ENCODE results near the gene GFRA1.

GRCh38 chr10:116024271-116024878 is 248.6 kb downstream of the GFRA1 start:
- TF ChIP-seq, protein P1, sequence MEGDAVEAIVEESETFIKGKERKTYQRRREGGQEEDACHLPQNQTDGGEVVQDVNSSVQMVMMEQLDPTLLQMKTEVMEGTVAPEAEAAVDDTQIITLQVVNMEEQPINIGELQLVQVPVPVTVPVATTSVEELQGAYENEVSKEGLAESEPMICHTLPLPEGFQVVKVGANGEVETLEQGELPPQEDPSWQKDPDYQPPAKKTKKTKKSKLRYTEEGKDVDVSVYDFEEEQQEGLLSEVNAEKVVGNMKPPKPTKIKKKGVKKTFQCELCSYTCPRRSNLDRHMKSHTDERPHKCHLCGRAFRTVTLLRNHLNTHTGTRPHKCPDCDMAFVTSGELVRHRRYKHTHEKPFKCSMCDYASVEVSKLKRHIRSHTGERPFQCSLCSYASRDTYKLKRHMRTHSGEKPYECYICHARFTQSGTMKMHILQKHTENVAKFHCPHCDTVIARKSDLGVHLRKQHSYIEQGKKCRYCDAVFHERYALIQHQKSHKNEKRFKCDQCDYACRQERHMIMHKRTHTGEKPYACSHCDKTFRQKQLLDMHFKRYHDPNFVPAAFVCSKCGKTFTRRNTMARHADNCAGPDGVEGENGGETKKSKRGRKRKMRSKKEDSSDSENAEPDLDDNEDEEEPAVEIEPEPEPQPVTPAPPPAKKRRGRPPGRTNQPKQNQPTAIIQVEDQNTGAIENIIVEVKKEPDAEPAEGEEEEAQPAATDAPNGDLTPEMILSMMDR (IDR thresholded peaks at IDR 0.05; ENCODE audit: borderline replicate concordance, extremely low read depth, low read length, poor library complexity, severe bottlenecking), result no peak
- TF ChIP-seq EZH2 (IDR thresholded peaks at IDR 0.05; ENCODE audit: borderline replicate concordance, low read depth, low read length, severe bottlenecking), result no peak
